Gastrocnemius medialis (tissue), 4 donors: ENCODE results near the gene NR1H4.

ENCODE experiments used
- CTCF ChIP-seq, 5 experiments: fragments of 450-650 bp in 3 of 5; fragments of 200-600 bp in 2 of 5; sonication (generic) in 2 of 5; IDR thresholded peaks in 4 of 5; conservative IDR thresholded peaks in 1 of 5; 1 replicate in 4 of 5; 2 replicates in 1 of 5; pipeline ENCODE4 v1.5.1; 2016 to 2019; ENCODE audit warnings: antibody characterized with exemption in 5 of 5, mild to moderate bottlenecking in 3 of 5, moderate library complexity in 3 of 5
- POLR2A ChIP-seq, 2 donors: fragments of 450-650 bp; IDR thresholded peaks; one replicate each; pipeline ENCODE4 v1.6.1; 2017; ENCODE audit warnings: antibody characterized with exemption in 2 of 2, mild to moderate bottlenecking in 2 of 2, moderate library complexity in 2 of 2

- TF ChIP-seq CTCF (IDR thresholded peaks at IDR 0.05 in 4 of 5, conservative IDR thresholded peaks at IDR 0.05 in 1 of 5) (no peak), POLR2A (IDR thresholded peaks at IDR 0.05) (no peak)
Observed at GRCh38 chr12:100490056-100490455, 16.4 kb downstream of the NR1H4 start.
